NCI-H2081 (cell line): ENCODE data around the gene UBAP1.
"Not testable (repeated sequence)": the region's sequence is repeated elsewhere in the genome, so short reads cannot be mapped to it uniquely, and the experiment has no call there.

ENCODE experiments used
- DNase-seq, 2 experiments: peaks; one replicate each; lab custom pipeline; 2025; lab: John Stamatoyannopoulos, UW

UBAP1 gene

GRCh38 chr9:34224349-34224748, 45.5 kb downstream of the UBAP1 start:
- DNase-seq = no peak

GRCh38 chr9:34226144-34226760, 47.4 kb downstream of the UBAP1 start:
- DNase-seq = not testable (repeated sequence)

GRCh38 chr9:34227445-34227844, 48.6 kb downstream of the UBAP1 start:
- DNase-seq = no peak

GRCh38 chr9:34230556-34230955, 51.7 kb downstream of the UBAP1 start:
- DNase-seq = no peak

- no peak for DNase-seq
Observed at GRCh38 chr9:34232201-34232600, 53.4 kb downstream of the UBAP1 start.

- DNase-seq = no peak
Observed at GRCh38 chr9:34233672-34234071, 54.8 kb downstream of the UBAP1 start.

- no peak for DNase-seq
Observed at GRCh38 chr9:34237836-34238235, 59.0 kb downstream of the UBAP1 start.

GRCh38 chr9:34240006-34240405, 61.2 kb downstream of the UBAP1 start:
- no peak for DNase-seq

- DNase-seq = no peak
Observed at GRCh38 chr9:34242830-34243229, 64.0 kb downstream of the UBAP1 start.

- not testable (repeated sequence) for DNase-seq
Observed at GRCh38 chr9:34245212-34245611, 66.4 kb downstream of the UBAP1 start.

GRCh38 chr9:34246453-34246852, 67.6 kb downstream of the UBAP1 start:
- peak in 1 of 2 experiments; percentile 27 for DNase-seq

GRCh38 chr9:34247782-34248181, 68.9 kb downstream of the UBAP1 start:
- DNase-seq = not testable (repeated sequence)

GRCh38 chr9:34249274-34249673, 70.4 kb downstream of the UBAP1 start:
- DNase-seq = no peak

GRCh38 chr9:34250721-34251120, 71.9 kb downstream of the UBAP1 start:
- no peak for DNase-seq

- no peak for DNase-seq
Observed at GRCh38 chr9:34252016-34252415, 73.2 kb downstream of the UBAP1 start.

- DNase-seq = peak in 1 of 2 experiments; percentile 29
Observed at GRCh38 chr9:34252670-34253459, 74.0 kb downstream of the UBAP1 start.

- no peak for DNase-seq
Observed at GRCh38 chr9:34253460-34253837, 74.6 kb downstream of the UBAP1 start.

- no peak for DNase-seq
Observed at GRCh38 chr9:34254141-34254913, 75.5 kb downstream of the UBAP1 start.

- DNase-seq = peak in 1 of 2 experiments; percentile 9
Observed at GRCh38 chr9:34254966-34255825, 76.4 kb downstream of the UBAP1 start.

GRCh38 chr9:34256104-34256503, 77.3 kb downstream of the UBAP1 start:
- DNase-seq = peak in 1 of 2 experiments; percentile 13

- no peak for DNase-seq
Observed at GRCh38 chr9:34256987-34257585, 78.2 kb downstream of the UBAP1 start.
